SK-N-SH treated with all-trans-retinoic acid at 6 μM for 48 hours (cell line): ENCODE measurements around the gene ADORA1.

Experiments used
- ATAC-seq: fragments of 200-7000 bp; cut with Tn5 transposase; 3 replicates; pipeline ENCODE4 v1.9.1; 2020; ENCODE audit warnings: mild to moderate bottlenecking, moderate library complexity
- CREB5 ChIP-seq: fragments of 250-450 bp; sonication (Bioruptor Pico); IDR thresholded peaks from 2 replicates; pipeline ENCODE4 v1.5.1; 2020; ENCODE audit warnings: low read depth, mild to moderate bottlenecking, moderate library complexity
- CSDC2 ChIP-seq: fragments of 250-450 bp; sonication (Bioruptor Pico); IDR thresholded peaks from 2 replicates; pipeline ENCODE4 v1.5.0; 2020; ENCODE audit warnings: mild to moderate bottlenecking, moderate library complexity
- CSRNP3 ChIP-seq: fragments of 250-450 bp; sonication (Bioruptor Pico); IDR thresholded peaks from 2 replicates; pipeline ENCODE4 v1.5.1; 2021; ENCODE audit warnings: mild to moderate bottlenecking, moderate library complexity
- ESRRG ChIP-seq: fragments of 250-450 bp; sonication (Bioruptor Pico); IDR thresholded peaks from 2 replicates; pipeline ENCODE4 v1.6.1; 2021; ENCODE audit warnings: mild to moderate bottlenecking
- GLIS3 ChIP-seq: fragments of 250-450 bp; sonication (Bioruptor Pico); IDR thresholded peaks from 2 replicates; pipeline ENCODE4 v1.5.0; 2020; ENCODE audit warnings: mild to moderate bottlenecking, moderate library complexity
- ISL1 ChIP-seq: fragments of 250-450 bp; sonication (Bioruptor Pico); IDR thresholded peaks from 2 replicates; pipeline ENCODE4 v2.1.2; 2022; ENCODE audit warnings: mild to moderate bottlenecking, moderate library complexity
- PATZ1 ChIP-seq: fragments of 250-450 bp; sonication (Bioruptor Pico); IDR thresholded peaks from 2 replicates; pipeline ENCODE4 v1.8.0; 2020; ENCODE audit warnings: mild to moderate bottlenecking, moderate library complexity, borderline replicate concordance
- POU6F1 ChIP-seq: fragments of 250-450 bp; sonication (Bioruptor Pico); IDR thresholded peaks from 2 replicates; pipeline ENCODE4 v1.8.0; 2021; ENCODE audit warnings: low read depth, mild to moderate bottlenecking, moderate library complexity, borderline replicate concordance
- RARB ChIP-seq: fragments of 250-450 bp; sonication (Bioruptor Pico); IDR thresholded peaks from 2 replicates; pipeline ENCODE4 v1.8.0; 2021; ENCODE audit warnings: mild to moderate bottlenecking, moderate library complexity
- TCF4 ChIP-seq: fragments of 250-450 bp; sonication (Bioruptor Pico); IDR thresholded peaks from 2 replicates; pipeline ENCODE4 v1.8.0; 2021; ENCODE audit warnings: mild to moderate bottlenecking, moderate library complexity, borderline replicate concordance
- TSHZ2 ChIP-seq: fragments of 250-450 bp; sonication (Bioruptor Pico); IDR thresholded peaks from 2 replicates; pipeline ENCODE4 v1.5.0; 2020; ENCODE audit warnings: mild to moderate bottlenecking, moderate library complexity
- ZFP3 ChIP-seq: fragments of 250-450 bp; sonication (Bioruptor Pico); IDR thresholded peaks from 2 replicates; pipeline ENCODE4 v1.5.0; 2020; ENCODE audit warnings: mild to moderate bottlenecking, moderate library complexity
- ZFP30 ChIP-seq: fragments of 450-650 bp; formaldehyde crosslinking; IDR thresholded peaks from 2 replicates; pipeline ENCODE4 v1.5.0; 2022; ENCODE audit warnings: mild to moderate bottlenecking, moderate library complexity
- ZNF565 ChIP-seq: fragments of 450-650 bp; formaldehyde crosslinking; conservative IDR thresholded peaks from 2 replicates; pipeline ENCODE4 v1.5.0; 2020; ENCODE audit warnings: low read depth, mild to moderate bottlenecking, moderate library complexity
- ZNF70 ChIP-seq: fragments of 450-650 bp; formaldehyde crosslinking; IDR thresholded peaks from 2 replicates; pipeline ENCODE4 v1.5.0; 2020; ENCODE audit warnings: mild to moderate bottlenecking, moderate library complexity
- ZNF8 ChIP-seq: fragments of 450-650 bp; formaldehyde crosslinking; IDR thresholded peaks from 2 replicates; pipeline ENCODE4 v1.5.0; 2020; ENCODE audit warnings: mild to moderate bottlenecking, moderate library complexity

The ADORA1 gene

GRCh38 chr1:203142124-203142523 lies 14.6 kb downstream of the ADORA1 start:
- ATAC-seq, result no peak
- TF ChIP-seq CSRNP3, result no peak
- no peak for TF ChIP-seq ZNF70 (CRISPR knock-in tag)
- no peak for TF ChIP-seq ESRRG
- no peak for TF ChIP-seq ZFP30 (CRISPR knock-in tag)
- no peak for TF ChIP-seq ZFP3 (CRISPR knock-in tag)
- no peak for TF ChIP-seq PATZ1 (CRISPR knock-in tag)
- no peak for TF ChIP-seq ZNF8 (CRISPR knock-in tag)
- no peak for TF ChIP-seq TSHZ2 (CRISPR knock-in tag)
- no peak for TF ChIP-seq GLIS3 (CRISPR knock-in tag)

GRCh38 chr1:203142684-203143408 lies 15.3 kb downstream of the ADORA1 start:
- TF ChIP-seq GLIS3 (CRISPR knock-in tag), result no peak
- no peak for TF ChIP-seq CSRNP3
- TF ChIP-seq TCF4 (CRISPR knock-in tag), result no peak
- no peak for TF ChIP-seq RARB (CRISPR knock-in tag)
- TF ChIP-seq CSDC2 (CRISPR knock-in tag), result no peak
- TF ChIP-seq ZNF565, result no peak
- TF ChIP-seq ZNF70 (CRISPR knock-in tag), result no peak
- no peak for TF ChIP-seq ESRRG
- TF ChIP-seq ISL1 (CRISPR knock-in tag), result no peak
- no peak for ATAC-seq

- no peak for ATAC-seq
- no peak for TF ChIP-seq ZNF8 (CRISPR knock-in tag)
- no peak for TF ChIP-seq CSRNP3
- TF ChIP-seq POU6F1 (CRISPR knock-in tag), result no peak
- no peak for TF ChIP-seq TCF4 (CRISPR knock-in tag)
- no peak for TF ChIP-seq CREB5 (CRISPR knock-in tag)
- no peak for TF ChIP-seq GLIS3 (CRISPR knock-in tag)
Observed at GRCh38 chr1:203143641-203144040, 16.1 kb downstream of the ADORA1 start.
